ENCODE measurements around the gene PECR.
A peak's percentile ranks its signal among the peaks of the same experiment; 100 is the strongest.
"Not testable (repeated sequence)": the region's sequence is repeated elsewhere in the genome, so short reads cannot be mapped to it uniquely, and the experiment has no call there.

The PECR gene

DNA sequence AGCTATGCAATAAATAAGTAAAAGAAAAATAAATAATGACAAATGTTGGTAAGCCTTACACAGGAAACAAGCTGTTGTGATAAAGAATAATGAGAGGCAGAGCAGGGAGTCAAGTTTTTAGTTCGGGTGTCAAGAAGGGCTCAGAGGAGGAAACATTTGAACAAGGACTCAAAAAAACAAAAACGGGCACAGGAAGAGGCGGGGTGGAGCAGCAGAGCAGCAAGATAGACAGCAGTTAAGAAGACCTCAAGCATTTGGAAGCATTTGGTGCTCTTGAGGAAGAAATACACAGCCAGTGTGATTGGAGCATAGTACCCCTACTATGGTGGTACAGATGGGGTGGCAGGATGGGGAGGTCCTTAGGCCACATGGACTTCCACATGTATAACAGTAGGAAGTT lies 2.9 kb upstream of the PECR start:
- Histone ChIP-seq H3K4me1 (ENCODE audit: control insufficient read depth, insufficient read depth, low read length) (peaks cover 32% of the 10 kb centered on the region), H3K4me3 (ENCODE audit: insufficient read depth, low read depth, low read length) (no peak overlapping the region), H3K27me3 (ENCODE audit: control insufficient read depth, insufficient read depth, low read length, poor library complexity, severe bottlenecking) (no peaks in the 10 kb centered on the region), H3K9me3 (ENCODE audit: control insufficient read depth, low read length) (no peaks in the 10 kb centered on the region), H3K27ac (ENCODE audit: insufficient read depth, low read depth, low read length, poor library complexity, severe bottlenecking) (peak overlapping the region; percentile 98), H3K36me3 (ENCODE audit: control insufficient read depth, insufficient read depth, low read length) (no peaks in the 10 kb centered on the region)
- WGBS, 2 experiments = 72 to 82% methylated on average over 3 of the region's 3 CpGs

DNA sequence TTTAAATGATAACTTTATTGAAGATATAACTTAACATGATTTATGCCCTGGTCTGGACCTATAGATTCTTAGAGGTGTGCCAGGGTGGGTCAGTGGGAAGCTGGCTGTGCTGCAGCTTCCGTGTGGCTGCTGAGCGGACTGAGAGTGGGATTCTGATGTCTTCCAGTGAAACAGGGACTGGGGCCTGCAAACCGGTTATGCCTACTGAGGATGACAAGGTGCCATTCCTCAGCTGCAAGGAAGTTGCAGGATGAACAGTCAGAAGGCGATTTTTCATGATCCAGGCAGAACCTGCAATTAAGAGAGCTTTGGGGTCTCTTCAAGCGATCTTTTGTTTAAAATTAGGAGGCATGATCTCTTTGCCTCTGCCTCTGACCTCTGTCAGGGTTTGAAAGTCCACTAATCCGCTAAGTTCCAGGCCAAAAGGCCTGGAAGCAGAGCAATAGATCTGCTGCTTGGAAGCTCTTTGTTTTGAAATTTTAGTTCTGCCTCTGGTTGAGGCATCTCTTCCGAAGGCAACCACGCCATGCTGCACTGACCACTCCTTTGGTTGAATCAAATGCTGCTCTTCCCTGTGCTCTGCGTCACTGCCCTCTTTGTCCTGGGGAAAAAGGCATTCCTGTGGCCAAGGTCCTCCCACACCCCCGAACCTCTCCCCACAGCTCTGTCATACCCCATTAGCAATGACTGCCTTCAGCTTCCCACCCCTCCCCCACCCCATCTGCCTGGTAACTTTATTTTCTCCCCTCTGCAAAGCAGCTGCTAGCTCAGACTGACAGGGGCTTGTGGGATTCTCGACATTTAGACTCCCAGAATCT lies 2.1 kb upstream of the PECR start:
- Histone ChIP-seq H3K4me1 (ENCODE audit: control insufficient read depth, insufficient read depth, low read length) (peaks cover 32% of the 10 kb centered on the region), H3K4me3 (ENCODE audit: insufficient read depth, low read depth, low read length) (peak overlapping the region; percentile 60), H3K27ac (ENCODE audit: insufficient read depth, low read depth, low read length, poor library complexity, severe bottlenecking) (peak overlapping the region; percentile 98)

DNA sequence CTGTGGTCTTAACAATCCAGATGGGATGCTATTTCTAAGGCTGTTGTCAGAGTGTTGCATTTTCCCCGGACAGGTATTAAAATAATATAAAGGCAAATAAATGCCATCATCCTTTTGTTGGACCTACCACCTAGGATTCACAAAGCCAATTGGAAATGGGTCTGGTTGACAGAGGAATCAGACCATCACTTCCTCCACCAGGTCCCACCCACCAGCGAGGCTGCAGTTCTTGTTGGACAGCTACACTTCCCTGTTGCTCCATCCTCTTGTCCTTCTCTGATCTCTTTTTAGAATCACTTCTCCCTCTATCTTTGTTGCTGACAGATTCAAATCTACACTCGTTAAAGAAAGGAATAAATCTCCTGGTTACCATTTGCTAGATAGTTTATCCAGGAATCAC lies 1.2 kb upstream of the PECR start:
- peak overlapping the region; percentile 91 for H3K27ac ChIP-seq (ENCODE audit: insufficient read depth, low read depth, low read length, poor library complexity, severe bottlenecking)
- WGBS, 2 experiments = 43 to 60% methylated on average over 2 to 3 of the region's 3 CpGs

More for the DNA sequence above, 2.1 kb upstream of the PECR start:
- WGBS, 2 experiments = 38 to 46% methylated on average over 11 of the region's 11 CpGs
- H3K27me3 ChIP-seq (ENCODE audit: control insufficient read depth, insufficient read depth, low read length, poor library complexity, severe bottlenecking) = no peaks in the 10 kb centered on the region
- no peaks in the 10 kb centered on the region for H3K9me3 ChIP-seq (ENCODE audit: control insufficient read depth, low read length)
- no peaks in the 10 kb centered on the region for H3K36me3 ChIP-seq (ENCODE audit: control insufficient read depth, insufficient read depth, low read length)

DNA sequence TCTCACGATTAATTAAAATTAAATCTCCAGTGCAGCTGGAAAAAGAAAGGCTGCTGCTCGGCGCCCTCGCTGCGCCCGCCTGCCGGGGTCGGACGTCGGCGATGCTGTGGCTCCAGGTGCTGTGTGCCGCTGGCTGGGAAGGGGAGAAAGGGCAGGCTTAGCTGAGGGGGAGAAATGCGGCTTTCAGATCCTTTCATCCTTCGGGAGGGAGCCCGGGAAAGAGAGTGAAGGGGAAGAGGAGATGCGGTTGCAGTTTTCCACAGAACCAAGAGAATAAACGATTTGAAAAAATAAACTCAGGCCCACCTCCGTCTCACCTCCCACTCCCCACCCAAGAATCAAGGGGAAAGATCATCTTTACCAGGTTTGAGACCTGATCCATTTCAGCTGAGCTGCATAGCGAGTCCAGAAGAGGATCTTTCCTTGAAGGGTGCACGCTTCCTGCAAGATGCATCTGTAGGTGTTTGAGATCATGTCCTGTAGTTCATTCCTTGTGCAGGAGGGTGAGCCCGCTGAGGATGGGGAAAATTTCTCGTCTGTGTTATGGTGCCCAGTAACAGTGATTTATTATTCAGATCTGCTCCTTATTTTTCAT lies 605 bp upstream of the PECR start:
- Histone ChIP-seq H3K36me3 (ENCODE audit: control insufficient read depth, insufficient read depth, low read length) (no peaks in the 10 kb centered on the region), H3K4me3 (ENCODE audit: insufficient read depth, low read depth, low read length) (peak overlapping the region; percentile 60), H3K27me3 (ENCODE audit: control insufficient read depth, insufficient read depth, low read length, poor library complexity, severe bottlenecking) (no peaks in the 10 kb centered on the region), H3K27ac (ENCODE audit: insufficient read depth, low read depth, low read length, poor library complexity, severe bottlenecking) (peak overlapping the region; percentile 91), H3K4me1 (ENCODE audit: control insufficient read depth, insufficient read depth, low read length) (peaks cover 32% of the 10 kb centered on the region), H3K9me3 (ENCODE audit: control insufficient read depth, low read length) (no peaks in the 10 kb centered on the region)
- WGBS, 2 experiments = 6 to 7% methylated on average over 21 to 22 of the region's 22 CpGs

More for the DNA sequence above, 1.2 kb upstream of the PECR start:
- H3K4me1 ChIP-seq (ENCODE audit: control insufficient read depth, insufficient read depth, low read length) = peaks cover 32% of the 10 kb centered on the region
- no peaks in the 10 kb centered on the region for H3K27me3 ChIP-seq (ENCODE audit: control insufficient read depth, insufficient read depth, low read length, poor library complexity, severe bottlenecking)
- H3K9me3 ChIP-seq (ENCODE audit: control insufficient read depth, low read length) = no peaks in the 10 kb centered on the region
- H3K36me3 ChIP-seq (ENCODE audit: control insufficient read depth, insufficient read depth, low read length) = no peaks in the 10 kb centered on the region
- H3K4me3 ChIP-seq (ENCODE audit: insufficient read depth, low read depth, low read length) = peak overlapping the region; percentile 60

DNA sequence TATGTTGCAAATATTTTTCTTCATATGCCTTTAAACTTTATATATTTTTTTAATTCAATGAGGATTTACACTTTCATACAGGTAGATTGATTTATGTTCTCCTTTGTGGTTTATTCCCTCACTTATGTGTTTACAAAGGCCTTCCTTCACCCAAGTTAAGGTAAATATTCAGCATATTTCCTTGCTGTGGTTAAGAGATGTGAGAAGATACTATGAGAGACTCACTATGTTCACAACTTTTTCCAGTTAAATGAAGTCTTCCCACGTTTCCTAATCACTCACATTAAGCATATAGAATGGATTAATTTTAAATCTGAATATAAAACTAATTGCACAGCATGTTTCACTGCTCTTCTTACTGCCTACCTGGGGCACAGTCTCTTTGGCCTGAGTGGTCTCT lies 597 bp downstream of the PECR start:
- Histone ChIP-seq H3K4me3 (ENCODE audit: insufficient read depth, low read depth, low read length) (peak overlapping the region; percentile 60), H3K27ac (ENCODE audit: insufficient read depth, low read depth, low read length, poor library complexity, severe bottlenecking) (peak overlapping the region; percentile 91), H3K4me1 (ENCODE audit: control insufficient read depth, insufficient read depth, low read length) (peaks cover 32% of the 10 kb centered on the region), H3K9me3 (ENCODE audit: control insufficient read depth, low read length) (no peaks in the 10 kb centered on the region), H3K36me3 (ENCODE audit: control insufficient read depth, insufficient read depth, low read length) (no peaks in the 10 kb centered on the region), H3K27me3 (ENCODE audit: control insufficient read depth, insufficient read depth, low read length, poor library complexity, severe bottlenecking) (no peaks in the 10 kb centered on the region)
- WGBS, 2 experiments = 0% methylated on average over 1 of the region's 1 CpG; no CpG with 5 or more reads in 1 of the 2 experiments

DNA sequence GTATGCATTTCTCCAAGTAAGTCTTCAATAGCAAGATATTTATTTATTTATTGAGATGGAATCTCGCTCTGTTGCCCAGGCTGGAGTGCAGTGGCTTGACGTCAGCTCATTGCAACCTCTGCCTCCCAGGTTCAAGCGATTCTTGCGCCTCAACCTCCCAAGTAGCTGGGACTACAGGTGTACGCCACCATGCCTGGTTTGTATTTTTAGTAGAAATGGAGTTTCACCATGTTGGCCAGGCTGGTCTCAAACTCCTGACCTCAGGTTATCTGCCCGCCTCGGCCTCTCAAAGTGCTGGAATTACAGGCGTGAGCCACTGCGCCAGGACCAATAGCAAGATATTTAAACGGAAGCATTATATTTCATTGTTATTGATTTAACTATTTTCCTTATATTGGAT lies 1.6 kb downstream of the PECR start:
- WGBS, 2 experiments = 96 to 97% methylated on average over 9 to 10 of the region's 10 CpGs
- not testable (repeated sequence) for H3K4me3 ChIP-seq (ENCODE audit: insufficient read depth, low read depth, low read length); H3K36me3 ChIP-seq (ENCODE audit: control insufficient read depth, insufficient read depth, low read length)

DNA sequence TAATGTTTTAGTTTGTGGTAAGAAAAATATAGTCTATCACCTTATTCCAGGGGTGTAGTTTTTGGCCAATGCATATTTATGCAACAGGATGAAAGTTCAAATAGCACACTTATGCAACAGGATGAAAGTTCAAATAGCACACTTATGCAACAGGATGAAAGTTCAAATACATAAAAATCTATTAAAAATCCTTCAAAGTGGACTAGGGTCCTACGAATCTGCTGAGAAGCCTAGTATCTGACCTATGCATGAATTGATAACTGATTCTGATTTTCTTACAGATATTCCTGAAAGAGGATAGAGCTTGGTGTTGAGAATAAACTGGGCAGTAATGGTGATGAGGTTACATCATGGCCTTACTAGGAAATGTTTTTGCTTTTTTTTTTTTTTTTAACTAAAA lies 2.8 kb downstream of the PECR start:
- H3K4me1 ChIP-seq (ENCODE audit: control insufficient read depth, insufficient read depth, low read length) = peaks cover 16% of the 10 kb centered on the region
- no peak overlapping the region for H3K27ac ChIP-seq (ENCODE audit: insufficient read depth, low read depth, low read length, poor library complexity, severe bottlenecking)
- 89 to 93% methylated on average over 1 of the region's 1 CpG for WGBS, 2 experiments
- no peak overlapping the region for H3K4me3 ChIP-seq (ENCODE audit: insufficient read depth, low read depth, low read length)
- H3K9me3 ChIP-seq (ENCODE audit: control insufficient read depth, low read length) = no peaks in the 10 kb centered on the region
- no peaks in the 10 kb centered on the region for H3K27me3 ChIP-seq (ENCODE audit: control insufficient read depth, insufficient read depth, low read length, poor library complexity, severe bottlenecking)
- H3K36me3 ChIP-seq (ENCODE audit: control insufficient read depth, insufficient read depth, low read length) = no peaks in the 10 kb centered on the region

More for the DNA sequence above, 1.6 kb downstream of the PECR start:
- H3K9me3 ChIP-seq (ENCODE audit: control insufficient read depth, low read length); H3K27me3 ChIP-seq (ENCODE audit: control insufficient read depth, insufficient read depth, low read length, poor library complexity, severe bottlenecking); H3K27ac ChIP-seq (ENCODE audit: insufficient read depth, low read depth, low read length, poor library complexity, severe bottlenecking): not testable (repeated sequence)
- H3K4me1 ChIP-seq (ENCODE audit: control insufficient read depth, insufficient read depth, low read length) = peaks cover 29% of the 10 kb centered on the region

DNA sequence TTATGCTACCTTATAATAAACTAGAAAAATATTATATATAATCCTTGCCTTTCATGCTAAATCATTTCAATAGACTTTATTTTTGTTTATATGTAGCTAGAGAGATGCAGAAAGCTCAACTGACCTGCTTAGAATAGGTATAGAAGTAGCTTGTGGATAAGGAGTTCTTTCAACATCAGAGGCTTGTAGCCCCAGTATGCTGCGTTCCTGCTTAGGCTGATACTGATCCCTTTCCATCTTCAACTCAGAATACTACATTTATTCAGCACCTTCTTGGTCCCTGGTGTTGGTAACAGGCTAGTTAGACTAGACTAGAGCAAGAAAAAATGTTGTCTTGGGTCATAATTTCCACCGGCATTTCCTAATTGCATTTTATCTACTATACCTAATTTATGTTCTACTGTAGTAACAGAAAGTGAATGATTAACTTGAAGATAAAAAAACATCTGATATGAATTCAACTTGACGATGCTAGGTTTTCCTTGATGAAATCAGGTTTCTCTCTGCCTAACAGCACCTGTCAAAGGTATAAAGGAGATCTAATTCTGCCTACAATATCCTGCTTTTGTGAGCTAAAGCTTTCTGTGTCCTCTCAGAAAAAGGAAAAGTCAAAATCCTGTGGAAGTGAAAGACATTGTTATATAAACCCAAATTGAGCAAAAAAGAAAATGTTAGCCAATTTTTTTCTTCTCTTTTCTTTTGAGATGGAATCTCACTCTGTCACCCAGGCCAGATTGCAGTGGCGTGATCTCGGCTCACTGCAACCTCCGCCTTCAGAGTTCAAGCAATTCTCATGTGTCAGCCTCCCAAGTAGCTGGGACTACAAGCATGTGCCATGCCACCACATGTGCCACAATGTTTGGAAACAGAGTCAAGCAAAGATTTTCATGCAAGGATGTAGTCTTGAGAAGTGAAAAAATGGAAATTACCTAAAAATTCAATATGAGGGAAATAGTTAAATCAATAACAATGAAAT lies 5.8 kb downstream of the PECR start:
- WGBS, 2 experiments = 92% methylated on average over 5 of the region's 6 CpGs
- H3K27ac ChIP-seq (ENCODE audit: insufficient read depth, low read depth, low read length, poor library complexity, severe bottlenecking) = no peak overlapping the region
- H3K9me3 ChIP-seq (ENCODE audit: control insufficient read depth, low read length) = no peaks in the 10 kb centered on the region
- H3K4me3 ChIP-seq (ENCODE audit: insufficient read depth, low read depth, low read length) = no peak overlapping the region
- H3K27me3 ChIP-seq (ENCODE audit: control insufficient read depth, insufficient read depth, low read length, poor library complexity, severe bottlenecking) = no peaks in the 10 kb centered on the region
- H3K36me3 ChIP-seq (ENCODE audit: control insufficient read depth, insufficient read depth, low read length) = no peaks in the 10 kb centered on the region
- no peaks in the 10 kb centered on the region for H3K4me1 ChIP-seq (ENCODE audit: control insufficient read depth, insufficient read depth, low read length)

DNA sequence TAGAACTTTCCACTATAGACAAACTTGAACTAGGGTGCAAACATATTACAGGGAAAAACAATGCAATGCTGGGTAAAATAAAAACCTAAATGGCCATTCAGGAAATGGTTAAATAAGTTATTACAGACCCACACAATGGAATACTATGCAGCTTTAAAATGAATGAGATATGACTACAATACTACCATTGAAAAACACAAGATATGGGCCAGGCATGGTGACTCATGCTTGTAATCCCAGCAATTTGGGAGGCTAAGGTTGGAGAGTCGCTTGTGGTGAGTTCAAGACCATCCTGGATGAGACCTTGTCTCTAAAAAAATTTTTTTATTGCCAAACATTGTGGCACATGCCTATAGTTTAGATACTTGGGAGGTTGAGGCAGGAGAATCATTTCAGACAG lies 6.8 kb downstream of the PECR start:
- no peaks in the 10 kb centered on the region for H3K9me3 ChIP-seq (ENCODE audit: control insufficient read depth, low read length)
- H3K27ac ChIP-seq (ENCODE audit: insufficient read depth, low read depth, low read length, poor library complexity, severe bottlenecking) = no peak overlapping the region
- H3K4me1 ChIP-seq (ENCODE audit: control insufficient read depth, insufficient read depth, low read length) = no peaks in the 10 kb centered on the region
- no peaks in the 10 kb centered on the region for H3K27me3 ChIP-seq (ENCODE audit: control insufficient read depth, insufficient read depth, low read length, poor library complexity, severe bottlenecking)
- H3K36me3 ChIP-seq (ENCODE audit: control insufficient read depth, insufficient read depth, low read length) = no peaks in the 10 kb centered on the region
- WGBS, 2 experiments = 78 to 94% methylated on average over 1 of the region's 1 CpG
- no peak overlapping the region for H3K4me3 ChIP-seq (ENCODE audit: insufficient read depth, low read depth, low read length)

DNA sequence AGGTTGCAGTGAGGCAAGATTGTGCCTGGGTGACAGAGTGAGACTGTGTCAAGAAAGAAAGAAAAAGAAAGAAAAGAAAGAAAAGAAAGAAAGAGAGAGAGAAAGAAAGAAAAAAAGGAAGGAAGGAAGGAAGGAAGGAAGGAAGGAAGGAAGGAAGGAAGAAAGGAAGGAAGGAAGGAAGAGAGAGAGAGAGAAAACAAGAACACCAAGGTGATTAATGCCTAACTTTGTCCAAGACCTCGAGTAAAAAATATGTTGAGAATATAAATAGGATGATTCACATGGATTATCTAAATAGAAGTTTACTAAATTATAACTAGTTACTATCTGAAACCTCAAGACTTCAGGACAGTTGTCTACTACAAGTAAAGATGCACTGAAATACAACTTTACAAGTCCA lies 7.2 kb downstream of the PECR start:
- H3K9me3 ChIP-seq (ENCODE audit: control insufficient read depth, low read length) = no peaks in the 10 kb centered on the region

More for the DNA sequence above, 7.2 kb downstream of the PECR start:
- Histone ChIP-seq H3K36me3 (ENCODE audit: control insufficient read depth, insufficient read depth, low read length) (no peaks in the 10 kb centered on the region), H3K27ac (ENCODE audit: insufficient read depth, low read depth, low read length, poor library complexity, severe bottlenecking) (no peak overlapping the region), H3K27me3 (ENCODE audit: control insufficient read depth, insufficient read depth, low read length, poor library complexity, severe bottlenecking) (no peaks in the 10 kb centered on the region), H3K4me3 (ENCODE audit: insufficient read depth, low read depth, low read length) (no peak overlapping the region), H3K4me1 (ENCODE audit: control insufficient read depth, insufficient read depth, low read length) (no peaks in the 10 kb centered on the region)
- WGBS, 2 experiments = 63 to 80% methylated on average over 1 of the region's 1 CpG
